Activated T-cell treated with anti-CD3 and anti-CD28 coated beads, Interleukin-2, amount 50 U/mL, for 72 hours (primary cell): ENCODE data around the gene NR5A2. TPM values are rescaled to one million over a fixed set of nuclear protein-coding genes. Genes with fewer than 3 reads are reported as not detected.

ENCODE experiments used
- ATAC-seq, 2 donors: fragments of 150-1000 bp; cut with Tn5 transposase; replicated peaks in 1 of 2; 2 replicates each; pipeline ENCODE4 v1.10.0; 2021; ENCODE audit warnings: moderate library complexity in 2 of 2, mild to moderate bottlenecking in 1 of 2
- DNase-seq, 2 donors: peaks; one replicate each; pipeline ENCODE4 v3.0.0; 2021 to 2022; ENCODE audit warnings: mixed read lengths in 1 of 2
- H3K27ac Mint-ChIP-seq: one replicate; pipeline ENCODE4 v1.8.0; 2022; ENCODE audit warnings: mild to moderate bottlenecking, moderate library complexity, mixed read lengths
- H3K27me3 Mint-ChIP-seq: one replicate; pipeline ENCODE4 v1.8.0; 2022; ENCODE audit warnings: low read depth, mixed read lengths
- H3K36me3 Mint-ChIP-seq, 2 donors: one replicate each; pipeline ENCODE4 v1.8.0; 2022; ENCODE audit warnings: mixed read lengths in 2 of 2, mild to moderate bottlenecking in 1 of 2; ENCODE audit not compliant: insufficient read depth in 2 of 2
- H3K4me1 Mint-ChIP-seq: one replicate; pipeline ENCODE4 v1.8.0; 2022; ENCODE audit warnings: low read depth, mixed read lengths
- H3K4me3 Mint-ChIP-seq, 2 donors: one replicate each; pipeline ENCODE4 v1.8.0; 2022; ENCODE audit warnings: mild to moderate bottlenecking in 2 of 2, mixed read lengths in 2 of 2, moderate library complexity in 2 of 2
- H3K9me3 Mint-ChIP-seq, 2 donors: one replicate each; pipeline ENCODE4 v1.8.0; 2022; ENCODE audit warnings: mixed read lengths in 2 of 2
- total RNA-seq, 2 donors: library from RNA; stranded (reverse); gene quantifications; one replicate each; pipeline ENCODE4 v1.2.3, GENCODE V29; 2022

Gene NR5A2
- total RNA-seq, 2 donors from 2014 or later = 0.07 to 0.16 TPM

- Mint-ChIP-seq H3K9me3 (peaks cover 0 to 4% of the 10 kb centered on the region in 2 donors), H3K27ac (no peak overlapping the region), H3K4me3 (no peak overlapping the region), H3K36me3 (peaks cover 0 to 2% of the 10 kb centered on the region in 2 donors), H3K27me3 (peaks cover 6% of the 10 kb centered on the region), H3K4me1 (no peaks in the 10 kb centered on the region)
- DNase-seq (no peak), ATAC-seq (no peak)
Observed at GRCh38 chr1:200191993-200192392, 164.5 kb downstream of the NR5A2 start.

GRCh38 chr1:200194477-200194876 lies 167.0 kb downstream of the NR5A2 start:
- ATAC-seq = no peak
- no peak for DNase-seq
- H3K9me3 Mint-ChIP-seq = no peaks in the 10 kb centered on the region
- no peaks in the 10 kb centered on the region for H3K4me1 Mint-ChIP-seq
- H3K36me3 Mint-ChIP-seq = no peaks in the 10 kb centered on the region
- H3K27ac Mint-ChIP-seq = no peak overlapping the region
- peaks cover 13% of the 10 kb centered on the region for H3K27me3 Mint-ChIP-seq
- H3K4me3 Mint-ChIP-seq = no peak overlapping the region

DNA sequence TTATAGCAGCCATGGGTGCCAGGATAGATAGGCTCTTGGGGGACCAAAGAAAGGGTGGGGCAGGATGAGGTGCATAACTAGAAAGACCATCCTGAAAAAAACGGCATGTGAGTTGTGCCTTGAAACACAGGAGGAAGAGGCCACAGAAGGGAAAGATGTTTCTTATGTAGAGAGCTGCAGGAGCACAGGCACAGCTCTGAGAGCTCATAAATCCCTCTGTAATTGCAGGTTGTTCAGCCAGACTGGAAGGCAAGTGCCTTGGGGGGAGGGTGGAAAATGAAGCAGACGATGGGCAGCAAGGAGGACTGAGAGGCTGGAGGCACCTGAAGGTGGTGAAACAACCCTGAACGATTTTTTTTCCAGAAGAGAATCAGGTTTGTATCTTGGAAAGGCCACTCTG lies 170.7 kb downstream of the NR5A2 start:
- Mint-ChIP-seq H3K27me3 (peaks cover 13% of the 10 kb centered on the region), H3K4me3 (no peak overlapping the region), H3K4me1 (no peaks in the 10 kb centered on the region), H3K9me3 (peaks cover 3% of the 10 kb centered on the region in 2 donors), H3K27ac (no peak overlapping the region), H3K36me3 (no peaks in the 10 kb centered on the region)
- DNase-seq (no peak), ATAC-seq (no peak)

GRCh38 chr1:200205216-200205995 lies 177.9 kb downstream of the NR5A2 start:
- H3K27ac Mint-ChIP-seq = no peak overlapping the region
- H3K36me3 Mint-ChIP-seq = no peaks in the 10 kb centered on the region
- ATAC-seq = no peak
- H3K9me3 Mint-ChIP-seq = peaks cover 6% of the 10 kb centered on the region in 2 donors
- DNase-seq = no peak
- H3K4me1 Mint-ChIP-seq = peaks cover 27% of the 10 kb centered on the region
- no peak overlapping the region for H3K4me3 Mint-ChIP-seq
- peaks cover 10% of the 10 kb centered on the region for H3K27me3 Mint-ChIP-seq

- H3K9me3 Mint-ChIP-seq = peaks cover 6% of the 10 kb centered on the region in 2 donors
Observed at GRCh38 chr1:200206340-200206739, 178.8 kb downstream of the NR5A2 start.

GRCh38 chr1:200206761-200207160 lies 179.3 kb downstream of the NR5A2 start:
- no peak for ATAC-seq
- Mint-ChIP-seq H3K4me1 (peaks cover 27% of the 10 kb centered on the region), H3K27me3 (peaks cover 10% of the 10 kb centered on the region), H3K9me3 (peaks cover 6% of the 10 kb centered on the region in 2 donors), H3K4me3 (no peak overlapping the region), H3K27ac (no peak overlapping the region), H3K36me3 (no peaks in the 10 kb centered on the region)
- DNase-seq = no peak

More at GRCh38 chr1:200206340-200206739, 178.8 kb downstream of the NR5A2 start:
- ATAC-seq (peak; percentile 36 to 48), DNase-seq (no peak)
- peaks cover 10% of the 10 kb centered on the region for H3K27me3 Mint-ChIP-seq
- H3K4me3 Mint-ChIP-seq = no peak overlapping the region
- H3K27ac Mint-ChIP-seq = no peak overlapping the region
- peaks cover 27% of the 10 kb centered on the region for H3K4me1 Mint-ChIP-seq
- H3K36me3 Mint-ChIP-seq = no peaks in the 10 kb centered on the region

- Mint-ChIP-seq H3K9me3 (peaks cover 3% of the 10 kb centered on the region in 2 donors), H3K27me3 (peaks cover 10% of the 10 kb centered on the region), H3K36me3 (no peaks in the 10 kb centered on the region), H3K4me1 (peaks cover 27% of the 10 kb centered on the region), H3K4me3 (no peak overlapping the region), H3K27ac (peak overlapping the region; percentile 54)
- DNase-seq = peak; percentile 7 to 28
- ATAC-seq = peak; percentile 88 to 89
Observed at GRCh38 chr1:200207711-200208126, 180.2 kb downstream of the NR5A2 start.

- peaks cover 20% of the 10 kb centered on the region for H3K4me1 Mint-ChIP-seq
- H3K27ac Mint-ChIP-seq = no peak overlapping the region
- ATAC-seq = no peak
- H3K27me3 Mint-ChIP-seq = no peaks in the 10 kb centered on the region
- peaks cover 1 to 2% of the 10 kb centered on the region in 2 donors for H3K36me3 Mint-ChIP-seq
- H3K9me3 Mint-ChIP-seq = peaks cover 3 to 7% of the 10 kb centered on the region in 2 donors
- DNase-seq = no peak
- no peak overlapping the region for H3K4me3 Mint-ChIP-seq
Observed at GRCh38 chr1:200211157-200211556, 183.6 kb downstream of the NR5A2 start.

DNA sequence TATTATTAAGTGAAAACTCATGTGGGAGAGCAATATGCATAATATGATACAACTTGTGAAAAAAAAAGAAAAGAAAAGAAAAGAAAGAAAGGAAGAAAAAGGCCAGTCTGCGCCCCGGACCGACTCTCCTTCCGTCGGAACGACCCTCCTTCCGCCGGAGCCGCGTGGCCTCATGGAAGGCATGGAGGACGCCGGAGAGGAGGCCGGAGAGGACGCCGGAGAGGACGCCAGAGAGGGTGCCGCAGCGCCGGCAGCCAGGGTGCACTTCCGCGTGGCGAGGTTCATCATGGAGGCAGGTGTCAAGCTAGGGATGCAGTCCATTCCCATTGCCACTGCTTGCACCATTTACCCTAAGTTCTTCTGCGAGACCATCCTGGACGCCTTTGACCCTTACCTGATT lies 185.9 kb downstream of the NR5A2 start:
- H3K9me3 Mint-ChIP-seq = peaks cover 0 to 3% of the 10 kb centered on the region in 2 donors
- peaks cover 1 to 2% of the 10 kb centered on the region in 2 donors for H3K36me3 Mint-ChIP-seq
- DNase-seq = no peak
- no peak overlapping the region for H3K4me3 Mint-ChIP-seq
- peaks cover under 1% of the 10 kb centered on the region for H3K4me1 Mint-ChIP-seq
- no peak overlapping the region for H3K27ac Mint-ChIP-seq
- no peaks in the 10 kb centered on the region for H3K27me3 Mint-ChIP-seq
- no peak for ATAC-seq

DNA sequence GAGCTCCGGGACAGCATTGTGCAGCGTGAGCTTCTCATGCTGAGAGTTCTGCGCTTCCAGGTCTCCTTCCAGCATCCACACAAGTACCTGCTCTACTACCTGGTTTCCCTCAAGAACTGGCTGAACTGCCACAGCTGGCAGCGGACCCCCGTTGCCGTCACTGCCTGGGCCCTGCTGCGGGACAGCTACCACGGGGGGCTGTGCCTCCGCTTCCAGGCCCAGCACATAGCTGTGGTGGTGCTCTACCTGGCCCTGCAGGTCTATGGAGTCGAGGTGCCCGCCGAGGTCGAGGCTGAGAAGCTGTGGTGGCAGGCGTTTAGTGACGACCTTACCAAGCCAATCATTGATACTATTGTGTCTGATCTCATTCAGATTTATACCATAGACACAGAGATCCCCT lies 186.4 kb downstream of the NR5A2 start:
- DNase-seq (no peak), ATAC-seq (no peak)
- H3K4me1 Mint-ChIP-seq = no peaks in the 10 kb centered on the region
- no peak overlapping the region for H3K27ac Mint-ChIP-seq
- H3K4me3 Mint-ChIP-seq = no peak overlapping the region
- H3K36me3 Mint-ChIP-seq = peaks cover 1 to 2% of the 10 kb centered on the region in 2 donors
- no peaks in the 10 kb centered on the region for H3K27me3 Mint-ChIP-seq
- peaks cover 0 to 3% of the 10 kb centered on the region in 2 donors for H3K9me3 Mint-ChIP-seq

GRCh38 chr1:200215350-200215749 lies 187.8 kb downstream of the NR5A2 start:
- H3K9me3 Mint-ChIP-seq = peaks cover 0 to 3% of the 10 kb centered on the region in 2 donors
- H3K27me3 Mint-ChIP-seq = no peaks in the 10 kb centered on the region
- H3K27ac Mint-ChIP-seq = no peak overlapping the region

DNA sequence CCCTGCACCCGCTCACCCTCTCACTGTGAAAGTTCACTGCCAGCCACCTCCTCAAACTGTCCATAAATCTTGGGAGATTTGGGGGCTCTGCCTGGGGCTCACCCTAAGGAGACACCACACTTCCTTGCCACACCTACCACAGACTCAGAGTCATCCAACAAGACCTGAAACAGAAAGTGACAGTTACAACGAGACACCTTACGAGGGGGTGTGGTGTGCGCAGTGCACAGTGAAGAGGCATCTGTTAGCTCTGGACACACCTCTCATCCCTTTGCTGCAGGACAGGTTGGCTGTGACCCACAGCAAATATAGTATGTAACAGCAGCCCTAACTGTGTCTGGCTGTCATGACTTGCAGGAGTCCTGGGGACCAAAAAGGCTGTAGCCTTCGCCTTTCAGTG lies 190.2 kb downstream of the NR5A2 start:
- ATAC-seq (peak; percentile 62 to 83), DNase-seq (peak in 1 of 2 donors; percentile 9)
- Mint-ChIP-seq H3K9me3 (peaks cover 0 to 3% of the 10 kb centered on the region in 2 donors), H3K27me3 (peaks cover 8% of the 10 kb centered on the region), H3K4me3 (no peak overlapping the region), H3K27ac (no peak overlapping the region), H3K4me1 (peaks cover 6% of the 10 kb centered on the region), H3K36me3 (peaks cover 1 to 2% of the 10 kb centered on the region in 2 donors)

More at GRCh38 chr1:200215350-200215749, 187.8 kb downstream of the NR5A2 start:
- Mint-ChIP-seq H3K36me3 (peaks cover 1 to 2% of the 10 kb centered on the region in 2 donors), H3K4me3 (no peak overlapping the region), H3K4me1 (no peaks in the 10 kb centered on the region)
- no peak for ATAC-seq
- no peak for DNase-seq

DNA sequence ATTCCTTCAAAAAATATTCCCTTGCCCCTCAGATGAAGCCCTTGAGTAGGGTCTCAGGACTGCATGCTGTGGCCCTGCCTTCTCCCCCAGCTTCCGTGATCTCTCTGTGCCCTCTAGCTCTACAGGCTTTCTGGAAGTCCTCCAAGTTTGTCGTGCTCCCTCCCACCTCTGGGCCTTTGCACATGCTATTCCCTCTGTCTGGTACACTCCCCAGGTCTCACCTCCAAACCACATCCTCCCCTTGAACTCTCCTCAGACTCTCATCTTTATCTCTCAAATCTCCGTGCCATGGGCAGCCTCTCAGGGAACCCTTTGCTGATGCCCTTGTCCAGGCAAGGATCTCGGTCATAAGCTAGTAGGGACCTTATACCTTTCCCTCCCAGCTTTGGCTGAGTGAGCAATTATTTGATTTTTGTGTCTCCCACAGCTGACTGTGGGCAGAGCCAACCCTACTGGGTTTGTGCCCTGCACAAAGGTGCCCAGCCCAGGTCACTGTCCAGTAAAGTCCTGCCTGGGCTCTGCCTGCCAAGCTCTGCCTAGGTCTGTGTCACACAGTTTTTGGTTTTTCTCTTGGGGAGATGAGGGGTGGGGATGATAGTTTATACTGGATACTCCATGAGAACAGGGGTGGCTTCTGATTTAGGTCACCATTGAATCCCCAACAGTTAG lies 194.2 kb downstream of the NR5A2 start:
- no peak overlapping the region for H3K27ac Mint-ChIP-seq
- DNase-seq (no peak), ATAC-seq (no peak)
- H3K4me3 Mint-ChIP-seq = no peak overlapping the region
- H3K36me3 Mint-ChIP-seq = no peaks in the 10 kb centered on the region
- no peaks in the 10 kb centered on the region for H3K9me3 Mint-ChIP-seq
- H3K4me1 Mint-ChIP-seq = peaks cover 19% of the 10 kb centered on the region
- H3K27me3 Mint-ChIP-seq = peaks cover 14% of the 10 kb centered on the region
